NCI-H345 treated with DMSO at 0.1 percent for 48 hours (cell line): ENCODE data around the gene ZNF318.
"Not testable (repeated sequence)": the region's sequence is repeated elsewhere in the genome, so short reads cannot be mapped to it uniquely, and the experiment has no call there.

Experiments used
- DNase-seq: peaks from one replicate; lab custom pipeline; 2025; ENCODE audit not compliant: unreplicated experiment; lab: John Stamatoyannopoulos, UW

ZNF318 gene

DNA sequence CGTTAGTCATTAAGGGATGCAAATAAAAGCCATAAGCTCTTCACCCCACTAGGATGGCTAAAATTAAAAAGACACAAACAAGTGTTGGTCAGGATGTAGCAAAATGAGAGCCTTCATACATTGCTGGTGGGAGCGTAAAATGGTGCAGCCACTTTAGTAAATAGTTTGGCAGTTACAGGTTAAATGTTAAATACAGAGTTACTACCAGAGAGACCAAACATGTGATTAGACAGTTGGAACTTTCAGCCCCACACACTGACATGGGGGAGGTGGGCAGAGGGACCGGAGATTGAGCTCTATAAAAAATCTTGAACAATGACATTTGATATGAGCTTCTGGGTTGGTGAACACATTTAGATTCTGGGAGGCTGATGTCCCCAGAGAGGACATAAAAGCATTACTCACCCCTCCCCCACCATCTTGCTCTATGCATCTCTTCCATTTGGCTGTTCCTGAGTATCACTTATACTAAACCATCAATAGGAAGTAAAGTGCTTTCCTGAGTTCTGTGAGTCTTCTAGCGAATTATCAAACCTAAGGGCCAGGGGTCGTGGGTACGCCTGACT, 20.4 kb upstream of the ZNF318 start:
- no peak for DNase-seq

DNA sequence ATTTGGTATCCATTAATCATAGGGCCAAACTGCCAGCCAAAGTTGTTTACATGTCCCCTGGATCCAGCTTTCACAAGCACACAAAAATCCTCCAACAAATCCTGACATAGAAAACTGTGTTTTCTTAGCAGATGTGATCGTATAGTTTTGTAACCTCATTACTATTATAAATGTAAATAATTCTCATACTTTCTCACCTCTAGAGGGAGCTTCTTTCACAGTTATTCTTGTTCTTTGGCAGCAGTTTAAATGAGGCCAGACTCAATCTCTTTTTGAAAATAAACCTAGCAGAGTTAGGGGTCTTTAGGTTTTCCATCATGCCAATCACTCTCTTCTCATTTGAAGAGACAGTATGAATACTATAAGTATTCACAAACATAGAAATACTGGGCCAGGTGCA, 17.0 kb upstream of the ZNF318 start:
- no peak for DNase-seq

DNA sequence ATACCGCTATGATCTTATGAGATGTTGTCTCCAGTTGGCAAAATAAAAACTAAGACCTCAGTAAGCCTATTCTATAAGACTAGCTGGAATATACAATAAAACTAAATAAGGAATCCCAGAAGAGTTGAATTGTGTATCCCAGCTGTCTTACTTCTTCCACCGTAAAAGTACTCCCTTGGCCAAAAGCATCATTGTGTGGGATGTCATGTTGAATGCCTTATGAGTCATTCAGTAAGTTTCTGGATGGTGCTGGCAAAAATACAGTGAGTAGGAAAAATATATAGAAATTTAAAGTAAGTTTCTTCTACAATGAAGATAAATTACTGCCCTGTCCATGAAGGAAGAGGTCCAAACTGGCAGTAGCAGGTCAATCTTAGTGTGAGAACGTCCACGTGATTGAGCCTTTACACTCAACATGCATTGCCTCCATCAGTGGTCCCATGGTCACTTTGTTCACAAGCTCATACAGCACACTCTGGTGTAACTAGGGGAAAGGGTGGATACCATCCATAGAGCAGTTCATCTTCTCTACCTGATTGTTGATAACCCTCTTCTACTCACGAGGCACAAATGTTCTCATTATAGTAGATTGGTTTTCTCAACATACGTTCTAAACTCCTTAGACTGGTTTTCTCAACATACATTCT, 13.7 kb upstream of the ZNF318 start:
- DNase-seq, result no peak

GRCh38 chr6:43380858-43381257, 11.4 kb upstream of the ZNF318 start:
- DNase-seq, result not testable (repeated sequence)

GRCh38 chr6:43378631-43379030, 9.2 kb upstream of the ZNF318 start:
- no peak for DNase-seq

- DNase-seq, result no peak
Measured at GRCh38 chr6:43377710-43378229, 8.3 kb upstream of the ZNF318 start.

DNA sequence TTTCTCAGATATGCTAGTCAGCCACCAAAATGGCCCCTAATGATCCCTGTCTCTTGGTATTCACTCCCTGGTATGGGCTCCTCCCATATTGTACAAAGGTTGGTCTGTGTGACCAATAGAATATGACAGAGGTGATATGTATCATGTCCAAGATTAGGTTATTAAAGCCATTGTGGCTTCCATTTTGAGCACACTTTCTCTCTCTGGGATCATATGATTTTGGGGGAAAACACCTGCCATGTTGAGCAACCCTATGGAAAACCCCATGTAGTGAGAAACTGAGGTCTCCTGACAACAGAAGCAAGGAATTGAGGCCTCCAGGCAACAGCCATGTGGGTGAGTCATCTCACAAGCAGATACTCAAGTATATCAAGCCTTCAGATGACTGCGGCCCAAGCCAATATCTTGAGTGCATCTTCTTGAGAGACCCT, 7.1 kb upstream of the ZNF318 start:
- no peak for DNase-seq

DNA sequence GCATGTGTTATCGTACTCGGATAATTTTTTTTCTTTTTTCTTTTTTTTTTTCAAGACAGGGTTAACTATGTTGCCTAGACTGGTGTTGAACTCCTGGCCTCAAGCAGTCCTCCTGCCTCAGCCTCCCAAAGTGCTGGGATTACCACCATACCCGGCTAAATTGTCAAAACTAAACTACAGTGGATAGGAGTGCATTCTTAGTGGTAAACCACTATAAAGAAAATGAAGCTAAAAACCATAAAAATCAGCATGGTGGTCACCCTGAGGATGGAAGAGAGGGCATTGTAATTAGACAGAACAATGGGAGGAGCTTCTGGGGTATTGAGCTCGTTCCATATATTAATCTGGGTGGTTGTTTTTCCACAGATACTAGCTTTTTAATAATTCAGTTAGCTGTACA, 6.2 kb upstream of the ZNF318 start:
- no peak for DNase-seq

- DNase-seq, result no peak
Measured at GRCh38 chr6:43373252-43373875, 3.9 kb upstream of the ZNF318 start.

DNA sequence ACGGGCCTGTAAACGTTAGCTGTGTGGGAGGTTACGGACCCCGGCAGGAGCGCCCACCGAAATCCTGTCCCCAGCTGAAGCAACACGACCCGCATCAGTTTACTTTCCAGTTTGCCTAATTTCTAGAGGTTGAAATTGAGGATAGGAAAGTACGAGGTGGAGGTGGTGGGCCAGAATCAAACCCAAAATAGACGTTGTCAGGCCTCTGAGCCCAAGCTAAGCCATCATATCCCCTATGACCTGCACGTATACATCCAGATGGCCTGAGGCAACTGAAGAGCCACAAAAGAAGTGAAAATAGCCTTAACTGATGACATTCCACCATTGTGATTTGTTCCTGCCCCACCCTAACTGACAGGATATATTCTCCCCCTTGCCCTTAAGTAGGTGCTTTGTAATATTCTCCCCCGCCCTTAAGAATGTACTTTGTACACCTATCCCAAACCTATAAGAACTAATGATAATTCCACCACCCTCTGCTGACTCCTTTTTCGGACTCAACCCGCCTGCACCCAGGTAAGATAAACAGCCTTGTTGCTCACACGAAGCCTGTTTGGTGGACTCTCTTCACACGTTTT, 645 bp upstream of the ZNF318 start:
- DNase-seq, result not testable (repeated sequence)

DNA sequence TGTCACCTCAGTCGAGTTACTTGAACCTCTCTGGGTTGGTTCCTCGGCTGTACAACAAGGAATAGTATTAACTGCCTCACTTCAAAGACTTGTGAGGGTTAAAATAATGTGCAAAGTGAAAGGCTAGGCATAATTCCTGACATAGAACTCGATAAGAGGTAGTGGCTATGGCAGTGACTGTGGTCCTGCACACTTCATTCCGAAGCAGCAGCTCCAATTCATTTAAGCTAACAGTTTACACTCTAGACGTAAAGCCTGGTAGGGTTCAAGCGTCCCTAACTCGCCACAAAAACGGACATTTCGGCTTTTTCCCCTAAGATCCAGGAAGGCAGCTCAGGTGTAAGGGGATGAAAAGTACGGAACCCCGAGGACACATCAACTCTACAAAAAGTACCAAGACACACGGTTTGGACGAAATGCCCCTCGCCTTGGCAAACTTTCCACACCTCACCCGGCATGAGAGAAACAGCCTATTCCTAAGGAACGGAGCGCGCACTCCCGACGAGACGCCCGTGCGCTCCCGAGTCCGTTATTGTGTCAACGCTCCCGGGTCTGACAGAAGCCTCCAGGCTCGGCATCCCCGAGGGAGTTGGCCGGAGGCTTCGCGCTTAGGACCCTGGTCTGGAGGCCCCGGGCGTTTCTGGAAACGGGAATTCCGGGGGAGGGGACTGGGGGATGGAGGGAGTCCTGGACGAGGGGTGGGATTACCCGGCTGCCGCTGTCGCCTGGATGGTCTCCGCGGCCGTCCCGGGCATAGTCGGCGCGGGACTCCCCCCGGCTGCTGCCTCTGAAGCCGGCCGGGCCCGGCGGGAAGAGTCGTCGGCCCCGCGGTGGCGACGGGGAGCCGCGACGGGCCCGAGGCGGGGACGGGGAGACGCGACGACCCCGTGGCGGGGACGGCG, 937 bp downstream of the ZNF318 start:
- DNase-seq, result no peak

- no peak for DNase-seq
Measured at GRCh38 chr6:43367245-43367984, 2.0 kb downstream of the ZNF318 start.

DNA sequence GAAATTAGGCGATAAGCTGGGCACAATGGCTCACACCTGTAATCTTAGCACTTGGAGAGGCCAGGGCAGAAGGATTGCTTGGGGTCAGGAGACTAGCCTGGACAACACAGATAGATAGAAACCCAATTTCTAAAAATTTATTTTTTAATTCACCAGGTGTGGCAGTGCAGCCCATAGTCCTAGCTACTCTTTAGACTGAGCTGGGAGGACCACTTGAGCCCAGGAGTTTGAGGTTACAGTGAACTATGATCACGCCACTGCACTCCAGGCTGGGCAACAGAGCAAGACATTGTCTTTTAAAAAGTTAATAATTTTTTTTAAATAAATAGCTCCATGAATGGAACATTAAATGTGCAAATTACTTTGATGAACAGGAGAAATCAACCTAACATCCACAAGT, 8.2 kb downstream of the ZNF318 start:
- no peak for DNase-seq

GRCh38 chr6:43359831-43360230, 9.6 kb downstream of the ZNF318 start:
- no peak for DNase-seq

DNA sequence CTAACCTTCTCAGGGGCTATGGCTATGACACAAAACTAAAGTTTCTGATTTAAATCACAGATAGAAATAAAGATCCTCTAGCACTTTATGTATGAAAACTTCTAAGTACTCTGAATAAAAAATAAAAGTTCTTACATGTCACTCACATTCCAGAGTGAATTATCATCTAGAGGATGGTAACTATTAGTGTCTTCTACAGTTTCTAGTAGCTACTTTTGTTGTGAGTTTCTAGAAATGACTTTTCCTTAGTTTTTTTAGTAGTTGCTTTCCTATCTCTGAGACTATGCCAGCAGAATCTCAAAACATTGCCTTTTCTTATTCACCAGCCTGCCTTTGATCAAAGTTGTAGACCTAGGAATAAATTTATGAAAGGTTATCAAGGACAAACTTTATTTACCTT, 10.1 kb downstream of the ZNF318 start:
- DNase-seq, result no peak

DNA sequence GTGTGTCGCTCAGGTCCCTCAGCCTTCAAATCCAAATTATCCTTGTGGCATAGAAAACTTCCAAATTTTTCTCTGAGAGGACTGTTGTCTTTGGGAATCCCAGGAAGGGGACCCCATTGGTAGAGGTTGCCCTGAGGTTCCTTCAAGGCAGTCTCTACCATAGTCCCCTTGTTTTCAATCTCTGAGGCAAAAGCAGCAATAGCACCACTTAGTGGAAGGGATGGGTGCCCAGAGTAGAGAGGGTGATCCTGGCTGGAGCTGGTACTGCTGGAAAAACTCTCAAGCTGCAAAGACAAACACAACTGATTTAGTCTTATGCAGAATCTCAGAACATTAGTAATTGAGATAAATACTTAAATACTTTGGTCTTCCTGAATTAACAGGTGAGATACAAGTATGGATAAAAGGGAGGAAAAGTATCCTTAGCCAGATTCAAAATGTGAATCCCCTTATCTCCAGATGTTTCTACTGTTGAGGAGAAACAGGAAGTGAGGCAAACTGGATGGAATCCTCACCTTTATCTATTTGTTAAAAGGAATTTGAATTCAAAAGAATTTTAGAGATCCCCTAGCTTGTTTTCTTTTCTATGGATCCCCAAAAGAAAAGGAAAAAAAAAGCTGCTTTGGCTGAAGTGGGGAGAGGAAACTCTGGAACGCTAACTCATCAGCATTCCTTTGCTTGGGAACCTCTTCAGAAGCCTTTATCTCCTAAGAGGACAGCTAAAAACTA, 13.4 kb downstream of the ZNF318 start:
- DNase-seq, result no peak

DNA sequence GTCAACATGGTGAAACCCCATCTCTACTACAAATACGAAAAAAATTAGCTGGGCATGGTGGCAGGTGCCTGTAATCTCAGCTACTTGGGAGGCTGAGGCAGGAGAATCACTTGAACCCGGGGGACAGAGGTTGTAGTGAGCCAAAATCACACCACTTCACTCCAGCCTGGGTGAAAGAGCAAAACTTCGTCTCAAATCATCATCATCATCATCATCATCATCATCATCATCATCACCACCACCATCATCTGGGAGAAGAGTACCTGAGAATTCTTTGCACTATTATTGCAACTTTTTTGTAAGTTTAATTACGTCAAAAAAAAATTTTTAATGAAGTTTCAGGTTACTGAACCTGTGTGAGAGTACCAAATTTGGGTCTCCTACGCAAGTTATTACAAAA, 17.5 kb downstream of the ZNF318 start:
- DNase-seq, result not testable (repeated sequence)

- DNase-seq, result no peak
Measured at GRCh38 chr6:43347444-43347843, 22.0 kb downstream of the ZNF318 start.

- DNase-seq, result no peak
Measured at GRCh38 chr6:43347021-43347420, 22.4 kb downstream of the ZNF318 start.

GRCh38 chr6:43346243-43346642, 23.2 kb downstream of the ZNF318 start:
- DNase-seq, result not testable (repeated sequence)
